GM12878 (cell line): ENCODE results near the gene HYPK. TPM values are rescaled to one million over a fixed set of nuclear protein-coding genes. Genes with fewer than 3 reads are reported as not detected.

Source experiments
- ATAC-seq: fragments of 200-7000 bp; cut with Tn5 transposase; 3 replicates; pipeline ENCODE4 v1.9.1; 2020; ENCODE audit warnings: mild to moderate bottlenecking, moderate library complexity
- BruUV-seq: library from RNA; stranded (reverse); fragments of 400-500 nt; replicated peaks from 2 replicates; lab custom pipeline; 2021; lab: Mats Ljungman, UMichigan
- CTCF ChIA-PET: fragments of 300-600 bp; sonication (Branson Sonifier 250); formaldehyde crosslinking; extraction: SDS; loops from one replicate; lab custom pipeline; 2021; ENCODE audit warnings: inconsistent platforms; lab: Yijun Ruan, JAX
- POLR2A ChIA-PET: fragments of 350-600 bp; formaldehyde crosslinking; extraction: SDS; loops from one replicate; lab custom pipeline; 2021; ENCODE audit warnings: inconsistent platforms; lab: Charles Lee
- RAD21 ChIA-PET: fragments of 300-600 bp; sonication (Branson Sonifier 250); formaldehyde crosslinking; loops from one replicate; lab custom pipeline; 2023; ENCODE audit warnings: antibody characterized with exemption; ENCODE audit not compliant: unreplicated experiment; lab: Charles Lee
- SMC1A ChIA-PET: fragments of 300-600 bp; sonication (Branson Sonifier 250); formaldehyde crosslinking; loops from one replicate; lab custom pipeline; 2023; ENCODE audit not compliant: unreplicated experiment, uncharacterized antibody; lab: Charles Lee
- DNase-seq: peaks from one replicate; pipeline ENCODE4 v3.0.0-alpha.2; 2011; ENCODE audit warnings: low read depth, low spot score
- FAIRE-seq: peaks from 3 replicates; lab custom pipeline; 2011; peaks lifted over from hg19 to GRCh38; lab: Jason Lieb, UNC
- H2AFZ ChIP-seq: 2 replicates; pipeline ENCODE4 v1.6.0; 2011; ENCODE audit warnings: low read depth, low read length, control low read depth; ENCODE audit not compliant: control insufficient read depth
- H3K27ac ChIP-seq: 2 replicates; pipeline ENCODE4 v1.5.1; 2011; ENCODE audit warnings: control low read depth; ENCODE audit not compliant: control insufficient read depth, insufficient read depth
- H3K27me3 ChIP-seq, 2 experiments: replicated peaks in 1 of 2; 2 replicates each; pipeline versions ENCODE4 v1.6.0 to v1.6.1; 2011; ENCODE audit warnings: low read length in 1 of 2; ENCODE audit not compliant: control insufficient read depth in 2 of 2, insufficient read depth in 2 of 2
- H3K36me3 ChIP-seq, 2 experiments: 2 replicates each; pipeline ENCODE4 v1.5.1; 2011; ENCODE audit warnings: low read length in 1 of 2; ENCODE audit not compliant: control insufficient read depth in 2 of 2, insufficient read depth in 2 of 2
- H3K4me1 ChIP-seq: 2 replicates; pipeline ENCODE4 v1.6.1; 2011; ENCODE audit warnings: mild to moderate bottlenecking, low read length, moderate library complexity, mixed read lengths; ENCODE audit not compliant: control insufficient read depth, insufficient read depth
- H3K4me2 ChIP-seq: 2 replicates; pipeline ENCODE4 v1.6.0; 2011; ENCODE audit warnings: control low read depth; ENCODE audit not compliant: control insufficient read depth, insufficient read depth
- H3K4me3 ChIP-seq: fragments of 200-600 bp; sonication (generic); 2 replicates; pipeline ENCODE4 v1.5.1; 2016
- H3K79me2 ChIP-seq: 2 replicates; pipeline ENCODE4 v1.6.0; 2011; ENCODE audit warnings: low read length; ENCODE audit not compliant: control insufficient read depth, insufficient read depth
- H3K9ac ChIP-seq: 2 replicates; pipeline ENCODE4 v1.8.0; 2011; ENCODE audit warnings: low read length, control low read depth, mixed read lengths; ENCODE audit not compliant: control insufficient read depth, insufficient read depth
- H3K9me3 ChIP-seq: replicated peaks from 3 replicates; pipeline ENCODE4 v1.5.1; 2011; ENCODE audit warnings: mild to moderate bottlenecking, low read length; ENCODE audit not compliant: control insufficient read depth, insufficient read depth
- H4K20me1 ChIP-seq: 2 replicates; pipeline ENCODE4 v1.6.0; 2011; ENCODE audit not compliant: control insufficient read depth, insufficient read depth
- POLR2A ChIP-seq: IDR thresholded peaks from 2 replicates; pipeline ENCODE4 v1.6.1; 2011; ENCODE audit warnings: low read depth, mild to moderate bottlenecking, low read length
- WGBS: methylation state at CpG from one replicate; pipeline ENCODE4 v1.1.6; 2016; ENCODE audit warnings: low lambda C conversion rate; ENCODE audit not compliant: insufficient replicate concordance, insufficient coverage; ENCODE audit errors: missing lambda C conversion rate; 5-methylcytosine and 5-hydroxymethylcytosine counted together
- in situ Hi-C: fragments of 300-500 bp; cut with MboI; formaldehyde crosslinking; loops from 9 replicates; pipeline ENCODE4 v1.14.3; 2018; ENCODE audit warnings: mixed read lengths
- intact Hi-C: fragments of 100-400 bp; cut with micrococcal nuclease; formaldehyde crosslinking; loops from one replicate; pipeline ENCODE4 v1.14.2; 2022; ENCODE audit not compliant: unreplicated experiment
- polyA plus RNA-seq, 11 experiments: library from polyadenylated mRNA; depleted of rRNA in 4 of 11; unstranded in 6 of 11; stranded (reverse) in 5 of 11; fragments of >200 nt; fragmentation: Nextera tagmentation in 4 of 11; fragmentation: Illumina TruSeq in 1 of 11; extraction: Ambion mirVana in 4 of 11; extraction: Trizol in 1 of 11; gene quantifications; 1 replicate in 1 of 11; 2 replicates in 10 of 11; pipeline versions ENCODE4 v1.2.1 to v1.2.3, GENCODE V29; 2011 to 2016; ENCODE audit warnings: inconsistent platforms in 2 of 11, missing spikeins in 2 of 11, low read depth in 1 of 11
- total RNA-seq, 4 experiments: library from RNA; depleted of rRNA in 3 of 4; stranded (reverse); fragments of >200 nt in 3 of 4; fragmentation: Illumina TruSeq in 1 of 4; extraction: Trizol in 1 of 4; gene quantifications; 2 replicates each; pipeline versions ENCODE4 v1.2.1 to v1.2.3, GENCODE V29; 2013 to 2021
- TF ChIP-seq, protein P1 (sequence below): fragments of 450-650 bp; formaldehyde crosslinking; IDR thresholded peaks from 2 replicates; pipeline ENCODE4 v1.4.0; 2020; ENCODE audit warnings: mild to moderate bottlenecking, moderate library complexity

HYPK gene
- total and polyA plus RNA-seq, 10 of the 15 experiments (the other 5 are each of a cell fraction or from before 2014, with no cell fraction given) = 8.0 to 38.4 (median 17.5) TPM

DNA sequence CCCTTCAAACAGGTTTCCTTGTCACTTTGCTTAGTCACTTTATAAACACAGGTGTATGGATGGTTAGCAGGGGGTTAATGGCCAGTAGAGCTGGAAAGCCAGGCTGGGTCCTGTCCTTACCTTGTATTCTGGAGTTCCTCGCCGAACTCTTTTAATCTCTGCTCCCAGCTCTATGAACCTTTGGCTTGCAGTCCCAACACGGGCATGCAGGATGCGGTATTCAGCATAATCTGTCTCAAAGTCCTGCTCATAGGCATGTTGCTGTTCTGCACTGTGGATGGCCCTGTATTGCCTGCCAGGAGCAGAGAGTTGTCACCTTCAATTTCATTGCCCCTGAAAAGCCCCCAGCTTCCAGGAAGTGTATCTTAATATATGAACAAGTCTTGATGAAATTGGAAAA, 26.3 kb upstream of the HYPK start:
- no peak overlapping the region for H3K27ac ChIP-seq
- no peak for ATAC-seq
- H2AFZ ChIP-seq = no peak overlapping the region
- TF ChIP-seq, protein P1, sequence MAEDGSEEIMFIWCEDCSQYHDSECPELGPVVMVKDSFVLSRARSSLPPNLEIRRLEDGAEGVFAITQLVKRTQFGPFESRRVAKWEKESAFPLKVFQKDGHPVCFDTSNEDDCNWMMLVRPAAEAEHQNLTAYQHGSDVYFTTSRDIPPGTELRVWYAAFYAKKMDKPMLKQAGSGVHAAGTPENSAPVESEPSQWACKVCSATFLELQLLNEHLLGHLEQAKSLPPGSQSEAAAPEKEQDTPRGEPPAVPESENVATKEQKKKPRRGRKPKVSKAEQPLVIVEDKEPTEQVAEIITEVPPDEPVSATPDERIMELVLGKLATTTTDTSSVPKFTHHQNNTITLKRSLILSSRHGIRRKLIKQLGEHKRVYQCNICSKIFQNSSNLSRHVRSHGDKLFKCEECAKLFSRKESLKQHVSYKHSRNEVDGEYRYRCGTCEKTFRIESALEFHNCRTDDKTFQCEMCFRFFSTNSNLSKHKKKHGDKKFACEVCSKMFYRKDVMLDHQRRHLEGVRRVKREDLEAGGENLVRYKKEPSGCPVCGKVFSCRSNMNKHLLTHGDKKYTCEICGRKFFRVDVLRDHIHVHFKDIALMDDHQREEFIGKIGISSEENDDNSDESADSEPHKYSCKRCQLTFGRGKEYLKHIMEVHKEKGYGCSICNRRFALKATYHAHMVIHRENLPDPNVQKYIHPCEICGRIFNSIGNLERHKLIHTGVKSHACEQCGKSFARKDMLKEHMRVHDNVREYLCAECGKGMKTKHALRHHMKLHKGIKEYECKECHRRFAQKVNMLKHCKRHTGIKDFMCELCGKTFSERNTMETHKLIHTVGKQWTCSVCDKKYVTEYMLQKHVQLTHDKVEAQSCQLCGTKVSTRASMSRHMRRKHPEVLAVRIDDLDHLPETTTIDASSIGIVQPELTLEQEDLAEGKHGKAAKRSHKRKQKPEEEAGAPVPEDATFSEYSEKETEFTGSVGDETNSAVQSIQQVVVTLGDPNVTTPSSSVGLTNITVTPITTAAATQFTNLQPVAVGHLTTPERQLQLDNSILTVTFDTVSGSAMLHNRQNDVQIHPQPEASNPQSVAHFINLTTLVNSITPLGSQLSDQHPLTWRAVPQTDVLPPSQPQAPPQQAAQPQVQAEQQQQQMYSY (CRISPR knock-in tag) = no peak
- TF ChIP-seq POLR2A = 0 out of 2 replicates have a peak, but pooled peaks have one; percentile 42
- TF ChIP-seq, all 136 proteins: peak for 1
- FAIRE-seq = no peak
- Histone ChIP-seq H3K36me3 (peaks cover 9 to 30% of the 10 kb centered on the region in 2 experiments), H3K4me3 (no peak overlapping the region), H3K79me2 (no peaks in the 10 kb centered on the region), H4K20me1 (no peaks in the 10 kb centered on the region), H3K9ac (no peak overlapping the region), H3K4me2 (no peak overlapping the region), H3K9me3 (no peaks in the 10 kb centered on the region), H3K4me1 (peaks cover 16% of the 10 kb centered on the region), H3K27me3 (no peaks in the 10 kb centered on the region)
- no peak for DNase-seq
- CTCF ChIA-PET = interaction anchor here (0.6 to 5.8 kb wide), 4 partner anchors 15 to 66 kb away, joined by 3 to 72 read pairs (median 13); partner anchors contain the start of gene SERF2
- BruUV-seq = no TSS peak
- WGBS = 95% methylated on average over 4 of the region's 4 CpGs
- POLR2A ChIA-PET = interaction anchor here (1.0 to 1.8 kb wide), 3 partner anchors 8 to 21 kb away, joined by 3 to 4 read pairs (median 4); no protein-coding TSS in a partner anchor
- SMC1A ChIA-PET = interaction anchor here (1.0 to 14.9 kb wide), 4 partner anchors 18 to 51 kb away, joined by 3 to 129 read pairs (median 17); partner anchors contain the start of genes MFAP1 and SERF2
- intact Hi-C loops (no loop called here), in situ Hi-C loops (no loop called here)
- RAD21 ChIA-PET = interaction anchor here (0.6 to 3.5 kb wide), 2 partner anchors 12 to 15 kb away, joined by 3 to 54 read pairs; no protein-coding TSS in a partner anchor
